H1 (cell line): ENCODE results near the gene GSG1L2. TPM values are rescaled to one million over a fixed set of nuclear protein-coding genes. Genes with fewer than 3 reads are reported as not detected.

ENCODE experiments used
- BRCA1 ChIP-seq: IDR thresholded peaks from 2 replicates; pipeline ENCODE4 v1.6.1; 2012; ENCODE audit warnings: low read depth, low read length, improper control_type of control experiment
- CHD7 ChIP-seq: fragments of 300-600 bp; sonication (generic); IDR thresholded peaks from 2 replicates; pipeline ENCODE4 v1.7.1; 2012; ENCODE audit warnings: low read length, moderate library complexity, mild to moderate bottlenecking, inconsistent platforms; ENCODE audit not compliant: insufficient replicate concordance
- CTCF ChIP-seq, 3 experiments: IDR thresholded peaks; 1 replicate in 2 of 3; 2 replicates in 1 of 3; pipeline versions ENCODE4 v1.5.1 to v1.6.1; 2011; ENCODE audit warnings: low read length in 3 of 3, mild to moderate bottlenecking in 3 of 3, inconsistent platforms in 2 of 3, low read depth in 1 of 3, moderate library complexity in 1 of 3; ENCODE audit not compliant: insufficient read depth in 1 of 3; ENCODE audit errors: control extremely low read depth in 1 of 3
- NANOG ChIP-seq: IDR thresholded peaks from 2 replicates; pipeline ENCODE4 v1.6.1; 2011; ENCODE audit warnings: low read length, low read depth, mild to moderate bottlenecking, inconsistent platforms; ENCODE audit not compliant: insufficient read depth, poor library complexity, severe bottlenecking
- PHF8 ChIP-seq: fragments of 200-600 bp; sonication (generic); conservative IDR thresholded peaks from 2 replicates; pipeline ENCODE4 v1.7.1; 2012; ENCODE audit warnings: low read depth, mild to moderate bottlenecking, inconsistent platforms, low read length, moderate library complexity
- SIX5 ChIP-seq: IDR thresholded peaks from 2 replicates; pipeline ENCODE4 v1.6.1; 2011; ENCODE audit warnings: mild to moderate bottlenecking, low read depth, low read length
- TBP ChIP-seq: IDR thresholded peaks from 2 replicates; pipeline ENCODE4 v1.6.1; 2011; ENCODE audit warnings: low read depth, low read length, improper control_type of control experiment
- polyA plus RNA-seq, 7 experiments: library from polyadenylated mRNA; depleted of rRNA in 3 of 7; stranded (reverse) in 5 of 7; unstranded in 2 of 7; fragments of >200 nt in 5 of 7; fragments of 200-250 nt in 2 of 7; gene quantifications; 1 replicate in 5 of 7; 2 replicates in 1 of 7; 4 replicates in 1 of 7; pipeline versions ENCODE4 v1.2.1 to v1.2.3, GENCODE V29; 2011 to 2013; ENCODE audit warnings: missing spikeins in 2 of 7, mixed read lengths in 2 of 7
- total RNA-seq: library from RNA; stranded (reverse); fragmentation: NEBNext Ultra II Directional; extraction: Animal tissue kit (Norgen Biotek cat#: 25700); gene quantifications from 2 replicates; pipeline ENCODE4 v1.2.1, GENCODE V29; 2021
- TF ChIP-seq, protein P1 (sequence below): IDR thresholded peaks from 2 replicates; pipeline ENCODE4 v1.6.1; 2011; ENCODE audit warnings: low read depth, mild to moderate bottlenecking, low read length; ENCODE audit not compliant: insufficient read depth

The GSG1L2 gene
- total and polyA plus RNA-seq, 2 of the 8 experiments (the other 6 are each of a cell fraction or from before 2014, with no cell fraction given) = not detected

DNA sequence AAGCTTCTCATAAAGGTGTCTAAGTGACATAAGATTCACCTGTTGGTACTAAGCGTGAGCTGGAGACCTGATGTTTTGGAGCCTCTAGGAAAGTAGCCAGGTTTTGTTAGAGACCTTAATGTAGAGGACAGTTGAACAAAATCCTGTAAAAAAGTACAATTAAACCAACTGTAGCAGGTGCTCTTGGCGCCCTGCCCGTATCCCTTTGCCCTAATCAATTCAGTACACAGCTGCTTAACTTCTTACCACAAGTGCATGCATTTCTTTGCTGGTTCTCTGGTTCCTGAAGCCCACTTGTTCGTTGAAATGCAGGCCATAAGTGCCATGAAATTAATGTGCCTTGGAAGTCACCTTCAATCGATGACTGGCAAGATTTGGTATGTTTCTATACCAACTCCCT lies 28.3 kb upstream of the GSG1L2 start (continued):
- TF ChIP-seq CHD7 = no peak
- TF ChIP-seq TBP = no peak
- no peak for TF ChIP-seq CTCF (IDR thresholded peaks at IDR 0.05; ENCODE audit: control extremely low read depth in 1 of 3, insufficient read depth in 1 of 3, low read depth in 1 of 3, low read length in 3 of 3)
- TF ChIP-seq NANOG = no peak
- no peak for TF ChIP-seq PHF8
- TF ChIP-seq BRCA1 = no peak
- TF ChIP-seq, protein P1, sequence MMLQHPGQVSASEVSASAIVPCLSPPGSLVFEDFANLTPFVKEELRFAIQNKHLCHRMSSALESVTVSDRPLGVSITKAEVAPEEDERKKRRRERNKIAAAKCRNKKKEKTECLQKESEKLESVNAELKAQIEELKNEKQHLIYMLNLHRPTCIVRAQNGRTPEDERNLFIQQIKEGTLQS = no peak
- TF ChIP-seq SIX5 = no peak
